Activated T-helper 1 cell treated with Interleukin-2 at 50 U/mL for 16 hours (primary cell): Measurements from ENCODE around the gene ARHGAP25.

ENCODE experiments used
- DNase-seq: peaks from one replicate; pipeline ENCODE4 v3.0.0-alpha.2; 2020; ENCODE audit warnings: low read depth

ARHGAP25 gene

DNA sequence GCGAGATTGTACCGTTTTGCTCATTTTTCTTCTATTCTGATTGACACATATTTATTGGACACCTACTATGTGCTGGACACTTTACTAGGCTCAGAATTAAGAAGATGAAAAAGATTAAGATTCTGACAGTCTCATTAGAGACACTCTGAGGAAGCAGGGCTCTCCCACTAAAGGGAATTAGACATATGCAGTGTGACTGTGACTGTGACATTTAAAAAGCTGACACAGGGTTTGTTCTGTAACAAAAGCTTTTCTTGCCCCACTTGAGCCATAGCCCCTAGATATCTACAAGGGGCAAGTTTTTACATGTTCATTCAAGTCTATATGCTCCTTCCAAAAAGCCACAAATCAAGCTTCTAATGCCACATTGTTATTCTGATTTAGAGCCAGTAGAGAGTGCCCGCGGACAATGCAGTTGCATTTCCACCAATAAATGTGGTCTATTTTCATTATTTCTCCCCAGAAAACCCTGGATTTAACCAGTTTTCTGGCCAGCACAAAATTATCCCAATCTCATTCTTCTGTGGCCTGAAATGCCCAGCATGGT is 9.8 kb downstream of the ARHGAP25 start:
- DNase-seq, result no peak

DNA sequence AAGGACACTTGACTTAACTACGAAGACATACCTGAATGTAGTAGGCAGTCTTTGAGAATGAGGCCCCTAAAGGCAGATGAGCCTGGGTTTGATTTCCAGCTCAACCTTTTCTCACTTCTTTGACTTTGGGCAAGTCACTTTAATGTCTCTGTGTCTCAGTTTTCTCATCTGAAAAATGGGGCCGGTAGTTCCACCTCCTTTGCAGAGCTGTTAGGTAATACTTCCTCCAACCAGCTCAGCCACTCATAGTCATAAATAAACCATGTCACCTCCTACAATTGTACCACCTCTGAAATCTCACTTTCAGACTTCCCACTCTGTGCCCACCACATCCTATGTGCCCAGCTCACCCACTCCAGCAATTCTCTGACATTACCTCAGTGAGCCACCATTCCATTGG is 10.4 kb downstream of the ARHGAP25 start:
- no peak for DNase-seq

DNA sequence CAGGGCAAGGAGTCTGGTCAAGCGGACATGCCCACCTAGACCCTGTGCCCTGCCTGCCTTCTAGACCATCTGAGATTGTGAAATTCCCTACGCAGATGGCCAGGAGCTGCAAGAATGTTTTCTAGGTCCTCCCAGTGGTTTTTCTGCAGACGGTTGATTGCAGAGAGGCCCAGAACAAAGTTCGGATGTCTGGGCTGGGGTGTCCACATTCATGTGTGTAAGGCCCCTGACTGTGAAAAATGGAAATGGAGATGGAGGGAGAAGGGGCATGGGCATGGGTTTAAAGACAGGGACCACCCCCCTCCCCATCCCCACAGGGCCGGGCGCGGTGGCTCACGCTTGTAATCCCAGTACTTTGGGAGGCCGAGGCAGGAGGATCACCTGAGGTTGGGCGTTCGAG is 11.8 kb downstream of the ARHGAP25 start:
- DNase-seq, result no peak

DNA sequence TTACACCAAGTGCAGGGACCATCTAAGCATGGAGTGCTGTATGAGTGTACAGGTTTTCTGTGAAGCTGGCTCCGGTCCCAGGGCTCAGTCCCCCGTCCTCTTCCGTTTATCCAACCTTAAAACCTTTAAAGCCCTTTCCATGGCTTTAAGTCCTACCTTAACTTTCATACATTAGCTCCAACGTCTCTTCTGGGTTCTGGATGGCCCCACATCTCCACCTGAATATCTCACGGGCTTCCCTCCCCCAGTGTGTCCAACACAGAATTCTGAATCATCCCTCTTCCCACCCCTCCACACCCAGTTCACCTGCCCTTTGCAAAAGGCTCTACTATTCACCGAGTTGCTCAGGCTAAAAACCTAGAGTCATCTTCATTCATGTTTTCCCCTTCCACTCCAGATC is 12.8 kb downstream of the ARHGAP25 start:
- DNase-seq, result no peak

DNA sequence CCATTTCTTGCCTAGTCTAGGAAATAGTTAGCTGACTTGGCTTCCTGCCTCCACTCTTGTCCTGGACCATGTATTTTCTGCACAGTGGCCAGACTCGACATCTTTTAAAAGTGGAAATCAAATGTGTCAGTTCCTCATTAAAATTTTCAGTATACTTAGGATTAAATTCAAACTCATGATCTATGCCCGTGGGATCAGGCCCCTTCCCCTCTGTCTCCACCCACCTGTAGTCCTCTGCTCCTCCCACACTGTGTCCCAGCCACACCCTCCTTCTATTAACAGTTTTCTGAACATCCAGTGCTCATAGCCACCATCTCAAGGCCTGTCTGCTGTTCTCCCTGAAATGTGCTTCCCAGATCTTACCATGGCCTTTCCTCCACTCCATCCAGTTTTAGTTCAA is 13.3 kb downstream of the ARHGAP25 start:
- no peak for DNase-seq

DNA sequence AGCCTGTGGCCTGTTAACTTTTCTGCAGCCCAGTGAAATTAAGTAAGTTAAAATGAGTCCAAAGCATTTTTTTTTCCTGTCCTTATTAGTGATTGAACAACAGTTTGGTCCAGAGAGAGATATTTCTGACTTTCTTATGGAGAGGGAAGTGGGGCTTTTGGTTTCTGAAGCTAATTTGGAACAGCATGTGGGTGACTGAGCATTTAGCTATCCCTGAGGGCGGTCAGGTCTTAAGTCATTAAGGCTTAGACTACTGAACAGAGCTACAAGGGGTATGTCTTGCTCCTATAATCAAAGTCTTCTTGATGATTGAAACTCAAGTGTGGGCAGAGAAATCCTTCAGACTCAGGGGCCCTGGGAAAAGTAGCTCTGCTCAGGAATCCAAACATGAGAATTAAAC is 14.0 kb downstream of the ARHGAP25 start:
- DNase-seq, result no peak

DNA sequence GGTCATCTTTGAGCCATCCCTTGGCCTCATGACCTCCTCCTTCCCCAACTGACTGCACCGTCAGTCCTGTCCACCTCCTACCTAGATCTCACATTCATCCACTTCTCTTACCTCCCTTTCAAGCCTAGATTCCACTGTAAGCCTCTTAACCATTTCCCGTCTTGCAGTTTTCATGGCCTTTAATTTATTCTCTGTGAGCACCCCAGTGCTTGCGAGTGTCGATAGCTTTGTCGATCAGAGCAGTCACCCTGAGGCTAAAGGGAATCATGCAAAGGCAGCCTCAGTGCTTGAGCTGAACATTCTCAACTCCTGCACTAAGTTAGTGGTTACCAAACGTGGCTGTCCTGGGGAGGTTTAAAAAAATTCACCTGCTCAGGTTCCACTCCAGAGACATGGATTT is 14.7 kb downstream of the ARHGAP25 start:
- no peak for DNase-seq

DNA sequence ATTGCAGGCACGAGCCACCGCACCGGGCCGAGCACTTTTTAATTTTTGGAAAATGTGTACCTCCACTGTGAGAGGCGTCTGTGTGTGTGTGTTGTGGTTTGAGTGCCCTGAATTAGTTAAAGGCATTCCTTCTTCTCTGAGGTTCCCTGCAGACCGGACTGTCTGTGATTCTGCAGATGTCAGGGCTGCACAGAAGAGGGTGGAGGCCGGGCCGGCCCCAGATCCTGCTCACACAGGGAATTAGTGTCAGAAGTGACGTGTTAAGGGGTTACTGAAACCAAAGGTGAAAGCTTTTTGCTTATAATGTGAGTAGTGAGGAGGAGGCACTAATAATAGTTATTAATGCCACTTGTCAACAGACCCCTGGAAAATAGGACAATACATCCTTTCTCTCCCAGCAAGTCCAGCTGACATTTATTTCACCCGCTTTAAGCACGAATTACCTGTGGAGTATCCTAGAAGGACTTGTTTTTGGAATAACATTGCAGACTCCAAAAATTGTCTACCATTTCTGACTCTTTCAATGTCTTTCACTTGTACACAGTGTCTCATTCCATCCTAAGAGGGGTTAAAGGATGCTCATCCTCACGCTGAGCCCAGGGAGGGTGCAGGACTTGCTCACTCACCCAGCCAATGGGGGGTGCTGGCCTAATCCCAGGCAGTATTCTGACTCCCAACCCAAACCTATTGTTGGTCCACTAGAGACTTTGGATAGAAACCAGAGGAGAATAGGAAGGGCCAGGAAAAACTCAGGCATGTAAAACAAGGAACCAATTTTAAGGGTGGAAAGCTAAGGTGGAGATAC is 16.2 kb downstream of the ARHGAP25 start:
- DNase-seq, result no peak

DNA sequence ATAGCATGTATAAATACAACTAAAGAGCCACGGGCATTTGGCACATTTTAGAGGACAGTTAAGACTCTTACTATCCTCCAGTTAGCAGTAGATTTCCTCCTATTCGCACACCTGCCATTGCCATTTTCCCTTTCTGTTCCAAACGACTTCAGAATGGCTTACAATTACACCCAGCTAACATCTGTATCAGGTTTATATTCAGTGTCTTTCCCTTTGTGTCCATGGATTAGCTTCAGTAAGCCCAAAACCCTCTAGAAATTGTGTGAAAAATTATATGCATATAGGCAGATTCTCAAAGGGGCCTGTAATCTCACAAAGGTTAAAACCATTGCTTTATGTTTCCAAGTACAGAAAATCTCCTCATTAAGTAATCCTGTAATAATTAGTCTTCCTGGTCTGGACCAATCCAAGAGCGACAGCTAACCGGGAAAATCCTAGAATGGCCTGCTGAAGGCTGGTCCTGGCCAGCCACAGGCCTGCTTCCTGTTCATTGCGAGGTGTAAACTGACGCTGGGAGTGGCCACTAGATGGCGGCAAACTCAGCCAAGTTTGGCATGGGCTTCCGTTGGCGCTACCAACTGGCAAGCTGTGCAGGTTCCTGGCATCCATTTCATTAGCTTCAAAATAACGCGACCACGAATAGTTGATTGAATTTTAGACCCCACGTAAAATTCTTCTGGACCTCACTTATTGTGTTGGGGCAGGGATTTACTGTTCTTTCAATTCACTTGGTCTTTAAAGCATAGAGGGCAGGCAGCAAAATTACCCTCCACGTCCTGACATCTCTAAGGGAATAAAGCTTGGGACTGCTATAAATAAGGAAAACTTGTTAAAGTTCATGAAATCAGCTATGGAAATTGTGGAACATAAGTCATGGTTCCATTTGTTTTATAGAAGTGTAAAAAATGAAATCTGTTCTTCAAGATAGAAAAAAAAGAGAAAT is 17.1 kb downstream of the ARHGAP25 start:
- peak; percentile 79 for DNase-seq

DNA sequence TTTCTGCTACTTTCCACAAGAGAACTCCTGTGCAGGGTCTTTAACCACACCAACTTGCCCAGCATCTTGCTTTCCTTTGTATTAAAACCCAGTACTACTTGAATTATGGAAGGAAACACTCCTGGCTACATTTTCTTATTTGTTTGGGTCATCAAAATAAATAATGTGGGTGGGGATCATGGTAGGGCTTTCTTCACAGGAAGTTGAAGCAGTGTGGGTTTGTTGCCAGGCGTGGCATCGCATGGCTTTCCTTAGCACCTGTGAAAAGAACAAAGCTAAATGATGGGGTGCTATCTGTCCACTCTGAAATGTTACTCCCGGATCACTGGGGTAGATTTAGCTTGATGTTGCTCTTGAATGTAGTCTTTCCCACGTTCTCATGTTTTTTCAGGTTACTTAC is 18.7 kb downstream of the ARHGAP25 start:
- no peak for DNase-seq

DNA sequence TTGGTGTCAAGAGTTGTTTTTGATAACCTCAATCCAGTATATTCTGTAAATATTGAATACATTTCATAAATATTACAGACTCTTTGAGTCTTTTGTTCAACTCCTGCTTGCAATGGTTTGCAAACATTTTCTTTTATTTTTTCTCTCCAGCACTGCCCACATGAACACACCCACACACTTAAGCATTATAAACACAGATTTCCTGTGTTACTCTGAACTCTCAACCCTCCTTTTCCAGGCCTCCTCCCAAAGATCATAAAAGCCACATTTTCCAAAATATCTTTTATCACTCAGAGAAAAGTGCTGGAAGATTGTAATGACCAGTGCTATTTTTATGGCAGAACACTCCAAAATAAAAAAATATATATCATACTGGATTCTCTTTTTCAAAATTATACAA is 20.5 kb downstream of the ARHGAP25 start:
- no peak for DNase-seq

DNA sequence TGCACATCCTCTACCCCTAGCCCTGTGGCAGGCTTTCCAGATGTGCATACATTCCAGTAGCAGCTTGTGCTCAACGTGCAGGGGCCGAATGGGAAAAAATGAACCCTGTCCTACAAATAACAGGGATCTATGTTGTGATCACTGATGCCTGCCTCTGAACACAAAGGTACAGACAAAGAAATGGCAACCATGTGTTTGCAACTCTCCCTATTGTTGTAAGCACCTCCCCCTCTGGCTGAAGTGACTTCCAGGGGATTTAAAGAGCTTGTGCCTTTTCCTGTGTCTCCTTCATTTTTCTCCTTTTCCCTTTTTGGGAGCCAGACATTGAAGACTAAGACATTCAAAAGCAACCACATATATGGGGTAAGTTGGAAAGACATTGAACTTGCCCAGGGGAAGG is 21.6 kb downstream of the ARHGAP25 start:
- no peak for DNase-seq

DNA sequence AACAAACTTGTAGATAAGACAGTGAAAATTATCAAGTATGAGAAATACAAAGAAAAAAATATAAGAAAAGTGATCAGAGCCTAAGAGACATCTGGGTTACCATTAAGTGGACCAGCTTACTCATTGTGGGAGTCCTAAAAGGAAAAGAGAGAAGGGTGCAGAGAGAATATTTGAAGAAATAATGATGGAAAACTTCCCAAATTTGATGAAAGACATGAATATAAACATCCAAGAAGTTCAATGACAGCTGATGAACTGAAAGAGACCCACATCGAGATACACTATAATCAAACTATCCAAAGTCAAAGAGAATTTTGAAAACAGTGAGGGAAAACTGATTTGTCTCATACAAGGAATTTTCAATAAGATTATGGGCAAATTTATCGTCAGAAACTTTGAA is 22.5 kb downstream of the ARHGAP25 start:
- no peak for DNase-seq

DNA sequence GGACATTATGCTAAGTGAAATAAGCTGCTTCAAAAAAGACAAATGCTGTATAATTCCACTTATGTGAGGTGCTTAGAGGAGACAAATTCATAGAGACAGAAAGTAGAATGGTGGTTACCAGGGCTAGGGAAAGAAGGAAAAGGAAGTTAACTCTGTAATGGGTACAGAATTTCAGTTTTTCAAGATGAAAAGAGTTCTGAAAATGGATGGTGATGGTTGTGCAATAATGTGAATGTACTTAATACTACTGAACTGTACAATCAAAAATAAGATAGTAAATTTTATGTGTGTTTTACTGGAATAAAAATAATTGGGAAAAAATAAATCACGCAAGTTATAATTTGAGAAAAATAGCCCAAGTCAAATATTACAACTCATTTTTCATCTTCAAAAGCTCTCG is 27.5 kb downstream of the ARHGAP25 start:
- no peak for DNase-seq

DNA sequence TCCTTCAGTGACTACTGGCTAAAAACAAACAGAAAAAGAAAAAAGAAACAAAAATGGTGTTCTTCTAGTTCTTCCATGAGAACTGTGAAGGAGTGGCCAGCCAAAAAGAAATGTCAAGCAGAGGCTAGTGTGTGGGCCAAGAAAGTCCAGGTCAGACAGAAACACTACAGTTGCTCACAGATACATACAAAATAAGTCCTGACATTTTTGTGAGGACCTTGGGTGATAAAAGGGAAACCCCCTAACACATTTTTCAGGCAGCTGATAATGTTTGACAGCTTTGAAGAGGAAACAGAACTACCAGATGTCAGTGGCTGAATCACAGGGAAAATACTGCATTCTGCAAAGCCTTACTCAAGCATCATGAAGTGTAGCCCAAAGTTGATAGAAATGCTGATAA is 28.1 kb downstream of the ARHGAP25 start:
- DNase-seq, result no peak

DNA sequence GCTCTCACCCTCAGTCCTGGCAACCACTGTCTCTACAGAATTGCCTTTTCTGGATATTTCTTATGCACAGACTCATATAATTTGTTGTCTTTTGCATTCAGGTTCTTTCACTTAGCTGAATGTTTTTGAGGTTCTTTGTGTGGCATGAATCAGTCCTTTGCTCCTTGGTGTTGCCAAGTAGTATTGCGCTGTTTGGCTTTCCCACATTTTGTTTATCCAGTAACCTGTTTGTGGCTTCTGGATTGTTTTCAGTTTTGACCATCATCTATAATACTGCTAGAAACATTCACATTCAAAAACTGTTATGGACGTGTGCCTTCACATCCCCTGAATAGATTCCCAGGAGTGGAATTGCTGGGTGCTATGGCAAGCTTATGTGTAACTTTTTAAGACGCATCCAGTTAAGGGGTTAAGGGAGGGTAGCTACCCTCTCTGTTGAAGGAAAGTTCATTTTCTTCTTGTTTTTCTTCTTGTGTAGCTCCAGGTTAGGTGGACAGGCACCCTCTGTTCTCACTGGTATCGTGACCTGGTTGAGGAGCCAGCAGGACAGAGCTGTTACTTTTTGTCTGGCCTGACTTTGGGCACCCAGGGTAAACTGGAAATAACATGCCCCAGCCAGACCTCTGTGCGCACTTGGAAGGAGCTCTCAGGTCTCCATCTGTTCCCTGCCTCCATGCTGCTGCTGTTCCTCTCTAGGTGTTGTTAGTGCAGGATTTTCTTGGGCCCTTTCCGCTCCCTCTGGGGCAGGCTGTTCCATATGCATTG is 29.6 kb downstream of the ARHGAP25 start:
- no peak for DNase-seq

DNA sequence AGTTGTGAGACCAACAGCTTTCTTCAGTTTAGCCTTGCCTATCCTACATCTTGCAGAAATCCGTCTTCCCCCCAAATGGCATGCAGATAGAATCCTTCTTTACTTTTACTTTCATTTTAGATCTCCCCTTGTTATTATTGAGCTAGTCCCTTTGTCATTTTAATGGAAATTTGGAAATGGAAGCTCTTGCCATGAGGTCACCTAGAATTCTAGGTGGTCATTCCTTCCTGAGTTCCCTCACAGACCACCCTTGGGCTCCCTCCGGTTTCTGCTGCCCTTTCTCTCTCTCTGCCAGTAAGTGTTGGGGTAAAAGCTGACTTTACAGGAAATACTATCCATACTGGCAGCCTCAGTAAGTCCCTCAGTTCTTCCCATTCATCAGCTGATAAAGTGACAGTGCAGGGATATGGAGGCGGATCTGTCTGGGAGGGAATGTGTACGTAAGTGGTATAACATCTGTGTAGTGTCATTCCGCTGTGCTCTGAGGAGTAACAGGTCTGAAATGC is 30.2 kb downstream of the ARHGAP25 start:
- no peak for DNase-seq

DNA sequence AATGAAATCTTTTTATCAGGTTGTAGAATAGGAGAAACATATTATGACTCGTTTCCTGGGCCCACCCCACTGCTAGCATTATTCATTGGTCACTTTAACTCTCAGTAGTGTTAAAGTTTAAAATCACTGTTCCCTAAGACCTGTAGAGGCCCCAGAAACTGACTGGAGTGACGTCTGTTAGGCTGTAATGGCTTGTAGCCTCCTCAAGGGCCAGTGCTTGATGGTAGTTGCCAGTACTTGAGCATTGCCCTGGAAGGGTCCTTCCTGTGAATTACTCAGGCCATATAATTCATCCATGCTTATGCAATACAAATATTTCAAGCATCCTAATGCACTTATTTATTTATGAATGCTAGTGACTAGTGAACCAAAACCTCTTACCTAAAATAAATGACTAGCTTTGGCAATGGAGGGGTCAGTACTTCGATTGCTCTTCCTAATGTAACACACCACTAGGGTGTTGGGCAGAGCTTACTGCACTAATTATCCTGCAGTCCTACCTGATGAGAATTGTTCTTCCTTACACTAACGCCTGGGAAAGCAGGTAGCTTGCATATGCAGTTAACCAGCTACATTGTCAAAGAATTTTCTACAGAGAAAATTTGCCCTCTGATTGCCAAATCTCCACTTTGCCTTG is 31.2 kb downstream of the ARHGAP25 start:
- DNase-seq, result no peak

DNA sequence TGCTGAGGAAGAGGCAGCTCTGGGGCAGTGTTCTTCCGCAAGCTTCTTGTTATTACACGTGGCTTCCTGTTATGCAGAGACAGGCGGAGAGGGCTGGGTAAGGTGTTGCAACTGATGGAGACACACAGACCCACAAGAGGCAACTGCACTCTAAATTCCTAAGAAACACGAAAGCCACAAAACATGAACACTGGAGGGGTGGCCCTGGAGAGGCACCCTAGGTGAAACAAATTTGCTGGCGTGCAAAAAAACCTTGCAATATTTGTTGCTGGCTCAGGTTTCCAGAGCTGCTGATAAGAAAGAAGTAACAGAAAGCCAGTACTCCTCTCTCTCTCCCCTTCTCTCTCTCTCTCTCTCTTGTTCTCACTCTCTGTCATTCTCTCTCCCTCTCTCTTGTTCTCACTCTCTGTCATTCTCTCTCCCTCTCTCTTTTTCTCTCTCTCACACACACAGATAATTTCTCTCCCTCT is 31.8 kb downstream of the ARHGAP25 start:
- DNase-seq, result peak; percentile 63

DNA sequence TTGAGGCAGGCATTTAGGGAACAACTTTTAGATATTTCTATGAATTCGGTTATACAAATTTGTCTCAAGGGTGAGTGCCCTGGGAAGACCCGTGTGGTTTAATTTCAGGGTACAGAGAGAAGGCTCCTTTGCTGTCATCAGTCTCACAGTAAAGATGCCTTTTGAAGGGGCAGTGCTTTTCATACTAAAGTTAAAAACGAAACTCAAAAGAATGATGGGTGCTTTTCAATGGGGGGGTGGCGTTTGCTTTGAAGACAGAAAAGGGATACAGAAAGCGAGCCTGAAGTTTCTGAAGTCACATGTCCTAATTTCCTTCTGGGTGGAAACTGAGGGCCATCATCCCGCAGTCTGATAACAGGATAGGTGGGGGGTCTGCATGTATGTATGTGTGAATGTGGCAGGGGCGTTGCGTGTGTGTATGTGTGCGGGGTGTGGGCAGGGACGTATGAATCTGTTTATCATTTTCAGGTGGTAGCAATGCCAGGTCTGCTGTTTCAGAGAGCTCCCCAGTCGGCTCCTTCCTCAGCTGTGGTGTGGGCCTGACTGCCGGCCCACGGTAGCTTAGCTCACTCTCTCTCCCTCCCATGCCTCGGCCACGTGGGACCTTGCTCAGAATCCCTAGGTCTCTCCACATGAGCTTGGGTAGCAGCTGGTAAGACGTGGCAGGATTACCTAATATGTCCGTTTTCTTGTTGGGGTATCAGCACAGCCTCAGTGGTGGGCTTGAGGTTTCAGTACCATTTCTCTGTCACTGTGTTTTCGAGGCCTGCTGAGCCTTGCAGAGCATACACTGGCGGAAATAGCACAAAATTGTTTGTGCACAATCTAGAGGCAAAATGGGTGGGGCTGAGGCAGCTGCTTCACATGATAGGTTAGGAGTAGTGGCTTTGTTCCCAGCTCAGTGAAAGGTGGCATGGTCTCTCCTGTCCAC is 32.7 kb downstream of the ARHGAP25 start:
- DNase-seq, result peak; percentile 30
